ENCODE results near the gene IRF2BPL. TPM values are rescaled to one million over a fixed set of nuclear protein-coding genes. Genes with fewer than 3 reads are reported as not detected.

IRF2BPL gene
- polyA plus RNA-seq, 1 donor (not counting 4 experiments of a cell fraction or from before 2014, with no cell fraction given): 5.6 TPM

GRCh38 chr14:77068517-77069200 lies 40.2 kb upstream of the IRF2BPL start:
- no peak overlapping the region for H3K27ac ChIP-seq (ENCODE audit: control insufficient read depth, insufficient read depth, low read length)
- no peak overlapping the region for H3K9ac ChIP-seq (ENCODE audit: control insufficient read depth, extremely low read depth, insufficient read depth, low read length)
- H3K4me2 ChIP-seq (ENCODE audit: control insufficient read depth, extremely low read depth, insufficient read depth, low read depth, low read length): no peak overlapping the region
- TF ChIP-seq EZH2 (IDR thresholded peaks at IDR 0.05; ENCODE audit: low read length): no peak
- TF ChIP-seq CTCF (optimal IDR thresholded peaks at IDR 0.05 in 1 of 3, IDR thresholded peaks at IDR 0.05 in 1 of 3, conservative IDR thresholded peaks at IDR 0.05 in 1 of 3; ENCODE audit: extremely low read depth in 1 of 3, insufficient read depth in 2 of 3, low read length in 3 of 3): no peak
- no peaks in the 10 kb centered on the region for H3K36me3 ChIP-seq (ENCODE audit: control insufficient read depth in 2 of 2, extremely low read depth in 1 of 2, insufficient read depth in 2 of 2, low read length in 2 of 2)
- no peak overlapping the region for H3K4me3 ChIP-seq (ENCODE audit: control insufficient read depth in 2 of 3, extremely low read depth in 1 of 3, insufficient read depth in 2 of 3, low read depth in 1 of 3, low read length in 3 of 3)
- DNase-seq (ENCODE audit: low read depth, low spot score) (no peak), FAIRE-seq (no peak)
- dilution Hi-C loops (cut with MboI; ENCODE audit: extremely low pct_ligation_motif_present, low sequenced_read_pairs): no loop called here
- H2AFZ ChIP-seq (ENCODE audit: control insufficient read depth, low read length): peak overlapping the region; percentile 26
- no peaks in the 10 kb centered on the region for H4K20me1 ChIP-seq (ENCODE audit: control insufficient read depth, extremely low read depth, insufficient read depth, low read length)
- H3K9me1 ChIP-seq (ENCODE audit: control insufficient read depth, extremely low read depth, insufficient read depth, low read length): no peaks in the 10 kb centered on the region
- H3K27me3 ChIP-seq (ENCODE audit: control insufficient read depth, extremely low read depth, insufficient read depth, low read length): no peaks in the 10 kb centered on the region
- H3K4me1 ChIP-seq (ENCODE audit: control insufficient read depth, extremely low read depth, insufficient read depth, low read length): peaks cover 5% of the 10 kb centered on the region
- no peaks in the 10 kb centered on the region for H3K79me2 ChIP-seq (ENCODE audit: control insufficient read depth, insufficient read depth, low read length)
- no peaks in the 10 kb centered on the region for H3K9me3 ChIP-seq (ENCODE audit: control insufficient read depth, low read depth, low read length)

- peak overlapping the region; percentile 26 for H2AFZ ChIP-seq (ENCODE audit: control insufficient read depth, low read length)
- no peak for DNase-seq (ENCODE audit: low read depth, low spot score)
- H3K36me3 ChIP-seq (ENCODE audit: control insufficient read depth in 2 of 2, extremely low read depth in 1 of 2, insufficient read depth in 2 of 2, low read length in 2 of 2): no peaks in the 10 kb centered on the region
- TF ChIP-seq CTCF (optimal IDR thresholded peaks at IDR 0.05 in 1 of 3, IDR thresholded peaks at IDR 0.05 in 1 of 3, conservative IDR thresholded peaks at IDR 0.05 in 1 of 3; ENCODE audit: extremely low read depth in 1 of 3, insufficient read depth in 2 of 3, low read length in 3 of 3): peak; percentile 90 to 97 (median 95)
- no peak for TF ChIP-seq EZH2 (IDR thresholded peaks at IDR 0.05; ENCODE audit: low read length)
- H3K9me3 ChIP-seq (ENCODE audit: control insufficient read depth, low read depth, low read length): no peaks in the 10 kb centered on the region
- dilution Hi-C loops (cut with MboI; ENCODE audit: extremely low pct_ligation_motif_present, low sequenced_read_pairs): no loop called here
- no peak overlapping the region for H3K4me3 ChIP-seq (ENCODE audit: control insufficient read depth in 2 of 3, extremely low read depth in 1 of 3, insufficient read depth in 2 of 3, low read depth in 1 of 3, low read length in 3 of 3)
- no peak for FAIRE-seq
- peaks cover 5% of the 10 kb centered on the region for H3K4me1 ChIP-seq (ENCODE audit: control insufficient read depth, extremely low read depth, insufficient read depth, low read length)
- H3K9ac ChIP-seq (ENCODE audit: control insufficient read depth, extremely low read depth, insufficient read depth, low read length): no peak overlapping the region
- no peak overlapping the region for H3K27ac ChIP-seq (ENCODE audit: control insufficient read depth, insufficient read depth, low read length)
- no peak overlapping the region for H3K4me2 ChIP-seq (ENCODE audit: control insufficient read depth, extremely low read depth, insufficient read depth, low read depth, low read length)
- H3K79me2 ChIP-seq (ENCODE audit: control insufficient read depth, insufficient read depth, low read length): no peaks in the 10 kb centered on the region
- H4K20me1 ChIP-seq (ENCODE audit: control insufficient read depth, extremely low read depth, insufficient read depth, low read length): no peaks in the 10 kb centered on the region
- no peaks in the 10 kb centered on the region for H3K9me1 ChIP-seq (ENCODE audit: control insufficient read depth, extremely low read depth, insufficient read depth, low read length)
- no peaks in the 10 kb centered on the region for H3K27me3 ChIP-seq (ENCODE audit: control insufficient read depth, extremely low read depth, insufficient read depth, low read length)
Measured at GRCh38 chr14:77067632-77068516, 39.4 kb upstream of the IRF2BPL start.
